ENCODE measurements around the gene HECTD4.

- no peak for TF ChIP-seq CTCF (IDR thresholded peaks at IDR 0.05; ENCODE audit: low read depth, low read length, missing input control)
- TF ChIP-seq TAF1 (conservative IDR thresholded peaks at IDR 0.05): no peak
- no peak for TF ChIP-seq SP1 (IDR thresholded peaks at IDR 0.05)
These were observed 256.2 kb downstream of the HECTD4 start for GRCh38 chr12:112126000-112126438.

All from liver (tissue), 3 donors.